ENCODE results near the gene FLG2.
"Not testable (repeated sequence)": the region's sequence is repeated elsewhere in the genome, so short reads cannot be mapped to it uniquely, and the experiment has no call there.

FLG2 gene

DNA sequence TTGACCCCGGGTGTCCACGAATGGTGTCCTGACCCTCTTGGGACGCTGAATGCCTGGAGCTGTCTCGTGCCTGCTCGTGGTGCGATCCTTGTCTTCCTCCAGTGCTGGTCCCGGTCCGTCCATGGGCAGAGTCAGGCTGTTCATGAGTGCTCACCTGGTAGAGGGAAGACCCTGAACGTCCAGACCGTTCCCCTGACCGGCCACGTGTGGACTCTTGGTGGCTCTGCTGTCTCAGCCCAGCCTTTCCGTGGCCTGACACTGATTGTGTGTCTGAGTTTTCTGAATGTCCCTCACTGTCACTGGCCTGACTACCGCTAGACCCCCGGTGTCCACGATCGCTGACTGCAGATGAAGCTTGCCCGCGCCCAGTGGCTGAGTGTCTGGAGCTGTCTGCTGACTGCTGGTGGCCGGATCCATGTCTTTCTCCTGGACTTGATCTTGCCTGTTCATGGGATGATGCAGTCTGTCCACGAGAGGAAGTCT, 46.4 kb downstream of the FLG2 start:
- no peak for DNase-seq (ENCODE audit: low spot score)

DNA sequence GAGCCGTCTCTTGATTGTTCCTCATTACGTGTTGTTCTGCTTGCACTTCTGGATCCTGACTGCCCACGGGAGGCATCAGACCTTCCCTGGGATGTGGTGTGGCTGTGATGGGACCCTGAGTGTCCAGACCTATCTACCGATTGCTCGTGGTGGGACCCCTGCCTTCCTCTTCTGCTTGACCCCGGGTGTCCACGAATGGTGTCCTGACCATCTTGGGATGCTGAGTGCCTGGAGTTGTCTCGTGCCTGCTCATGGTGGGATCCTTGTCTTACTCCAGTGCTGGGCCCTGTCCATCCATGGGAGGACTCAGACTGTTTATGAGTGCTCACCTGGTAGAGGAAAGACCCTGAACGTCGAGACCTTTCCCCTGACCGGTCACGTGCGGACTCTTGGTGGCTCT, 47.6 kb downstream of the FLG2 start:
- not testable (repeated sequence) for DNase-seq (ENCODE audit: low spot score)

DNA sequence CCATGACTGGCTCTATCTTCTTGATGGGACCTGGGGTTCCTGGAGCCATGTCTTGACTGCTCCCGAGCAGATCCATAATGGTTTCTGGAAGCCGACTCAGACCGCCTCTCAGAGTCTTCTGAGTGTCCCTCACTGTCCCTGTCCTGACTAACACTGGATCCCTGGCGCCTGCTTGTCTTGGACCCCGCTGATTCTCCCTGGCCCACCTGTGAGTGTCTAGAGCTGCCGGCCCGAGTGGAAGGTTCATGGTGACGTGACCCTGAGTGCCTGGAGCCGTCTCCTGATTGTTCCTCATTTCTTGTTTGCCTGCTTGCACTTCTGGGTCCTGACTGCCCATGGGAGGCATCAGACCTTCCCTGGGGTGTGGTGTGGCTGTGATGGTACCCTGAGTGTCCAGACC, 49.9 kb downstream of the FLG2 start:
- no peak for DNase-seq (ENCODE audit: low spot score)

DNA sequence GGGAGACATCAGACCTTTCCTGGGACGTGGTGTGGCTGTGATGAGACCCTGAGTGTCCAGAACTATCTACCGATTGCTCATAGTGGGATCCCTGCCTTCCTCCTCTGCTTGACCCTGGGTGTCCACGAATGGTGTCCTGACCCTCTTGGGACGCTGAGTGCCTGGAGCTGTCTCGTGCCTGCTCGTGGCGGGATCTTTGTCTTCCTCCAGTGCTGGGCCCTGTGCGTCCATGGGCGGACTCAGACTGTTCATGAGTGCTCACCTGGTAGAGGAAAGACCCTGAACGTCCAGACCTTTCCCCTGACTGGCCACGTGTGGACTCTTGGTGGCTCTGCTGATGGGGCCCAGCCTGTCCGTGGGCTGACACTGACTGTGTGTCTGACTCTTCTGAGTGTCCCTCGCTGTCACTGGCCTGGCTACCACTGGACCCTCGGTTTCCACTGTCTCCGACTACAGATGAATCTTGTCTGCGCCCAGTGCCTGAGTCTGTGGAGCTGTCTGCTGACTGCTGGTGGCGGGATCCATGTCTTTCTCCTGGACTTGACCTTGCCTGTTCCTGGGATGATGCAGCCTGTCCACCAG, 50.4 kb downstream of the FLG2 start:
- DNase-seq (ENCODE audit: low spot score) = not testable (repeated sequence)

DNA sequence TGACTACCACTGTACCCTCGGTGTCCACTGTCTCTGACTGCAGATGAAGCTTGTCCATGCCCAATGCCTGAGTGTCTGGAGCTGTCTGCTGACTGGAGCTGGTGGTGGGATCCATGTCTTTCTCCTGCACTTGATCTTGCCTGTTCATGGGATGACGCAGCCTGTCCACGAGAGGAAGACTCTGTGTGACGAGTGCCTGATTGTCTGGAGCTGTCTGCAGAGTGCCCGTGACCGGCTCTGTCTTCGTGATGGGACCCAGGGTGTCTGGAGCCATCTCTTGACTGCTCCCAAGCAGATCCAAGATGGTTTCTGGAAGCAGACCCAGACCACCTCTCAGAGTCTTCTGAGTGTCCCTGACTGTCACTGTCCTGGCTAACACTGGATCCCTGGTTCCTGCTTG, 51.0 kb downstream of the FLG2 start:
- not testable (repeated sequence) for DNase-seq (ENCODE audit: low spot score)

DNA sequence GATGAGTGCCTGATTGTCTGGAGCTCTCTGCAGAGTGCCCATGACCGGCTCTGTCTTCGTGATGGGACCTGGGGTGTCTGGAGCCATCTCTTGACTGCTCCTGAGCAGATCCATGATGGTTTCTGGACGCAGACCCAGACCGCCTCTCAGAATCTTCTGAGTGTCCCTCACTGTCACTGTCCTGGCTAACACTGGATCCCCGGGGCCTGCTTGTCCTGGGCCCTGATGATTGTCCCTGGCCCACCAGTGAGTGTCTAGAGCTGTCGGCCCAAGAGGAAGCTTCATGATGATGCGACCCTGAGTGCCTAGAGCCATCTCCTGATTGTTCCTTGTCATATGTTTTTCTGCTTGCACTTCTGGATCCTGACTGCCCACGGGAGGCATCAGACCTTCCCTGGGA, 51.8 kb downstream of the FLG2 start:
- not testable (repeated sequence) for DNase-seq (ENCODE audit: low spot score)

DNA sequence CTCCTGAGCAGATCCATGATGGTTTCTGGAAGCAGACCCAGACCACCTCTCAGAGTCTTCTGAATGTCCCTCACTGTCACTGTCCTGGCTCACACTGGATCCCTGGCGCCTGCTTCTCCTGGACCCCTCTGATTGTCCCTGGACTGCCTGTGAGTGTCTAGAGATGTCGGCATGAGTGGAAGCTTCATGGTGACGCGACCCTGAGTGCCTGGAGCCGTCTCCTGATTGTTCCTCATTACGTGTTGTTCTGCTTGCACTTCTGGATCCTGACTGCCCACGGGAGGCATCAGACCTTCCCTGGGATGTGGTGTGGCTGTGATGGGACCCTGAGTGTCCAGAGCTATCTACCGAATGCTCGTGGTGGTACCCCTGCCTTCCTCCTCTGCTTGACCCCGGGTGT, 53.7 kb downstream of the FLG2 start:
- DNase-seq (ENCODE audit: low spot score) = not testable (repeated sequence)

DNA sequence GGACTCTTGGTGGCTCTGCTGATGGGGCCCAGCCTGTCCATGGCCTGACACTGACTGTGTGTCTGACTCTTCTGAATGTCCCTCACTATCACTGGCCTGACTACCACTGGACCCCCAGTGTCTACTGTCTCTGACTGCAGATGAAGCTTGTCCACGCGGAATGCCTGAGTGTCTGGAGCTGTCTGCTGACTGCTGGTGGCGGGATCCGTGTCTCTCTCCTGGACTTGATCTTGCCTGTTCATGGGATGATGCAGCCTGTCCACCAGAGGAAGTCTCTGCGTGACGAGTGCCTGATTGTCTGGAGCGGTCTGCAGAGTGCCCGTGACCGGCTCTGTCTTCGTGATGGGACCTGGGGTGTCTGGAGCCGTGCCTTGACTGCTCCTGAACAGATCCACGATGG, 55.0 kb downstream of the FLG2 start:
- DNase-seq (ENCODE audit: low spot score) = not testable (repeated sequence)

DNA sequence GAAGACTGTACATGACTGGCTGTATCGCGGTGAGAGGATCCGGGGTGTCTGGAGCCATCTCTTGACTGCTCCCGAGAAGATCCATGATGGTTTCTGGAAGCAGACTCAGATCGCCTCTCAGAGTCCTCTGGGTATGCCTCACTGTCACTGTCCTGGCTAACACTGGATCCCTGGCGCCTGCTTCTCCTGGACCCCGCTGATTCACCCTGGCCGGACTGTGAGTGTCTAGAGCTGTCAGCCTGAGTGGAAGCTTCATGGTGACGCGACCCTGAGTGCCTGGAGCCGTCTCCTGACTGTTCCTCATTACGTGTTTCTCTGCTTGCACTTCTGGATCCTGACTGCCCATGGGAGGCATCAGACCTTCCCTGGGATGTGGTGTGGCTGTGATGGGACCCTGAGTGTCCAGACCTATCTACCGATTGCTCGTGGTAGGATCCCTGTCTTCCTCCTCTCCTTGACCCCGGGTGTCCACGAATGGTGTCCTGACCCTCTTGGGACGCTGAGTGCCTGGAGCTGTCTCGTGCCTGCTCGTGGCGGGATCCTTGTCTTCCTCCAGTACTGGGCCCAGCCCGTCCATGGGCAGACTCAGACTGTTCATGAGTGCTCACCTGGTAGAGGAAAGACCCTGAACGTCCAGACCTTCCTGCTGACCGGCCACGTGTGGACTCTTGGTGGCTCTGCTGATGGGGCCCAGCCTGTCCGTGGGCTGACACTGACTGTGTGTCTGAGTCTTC, 56.5 kb downstream of the FLG2 start:
- not testable (repeated sequence) for DNase-seq (ENCODE audit: low spot score)

Small RNA genes within 50 kb of the gene (small RNA-seq; reads per million reads assigned to genes)
- 0 to 0.13 reads per million in 2 experiments for gene HMGN3P1
